Islet precursor cell (in vitro differentiated cells): ENCODE data around the gene BRD1.
"Not testable (repeated sequence)": the region's sequence is repeated elsewhere in the genome, so short reads cannot be mapped to it uniquely, and the experiment has no call there.

ENCODE experiments used
- DNase-seq: peaks from one replicate; pipeline ENCODE4 v3.0.0-alpha.2; 2018

Gene BRD1

GRCh38 chr22:49825944-49826602 lies 1.6 kb downstream of the BRD1 start:
- DNase-seq, result no peak

- no peak for DNase-seq
Observed at GRCh38 chr22:49825436-49825835, 2.2 kb downstream of the BRD1 start.

DNA sequence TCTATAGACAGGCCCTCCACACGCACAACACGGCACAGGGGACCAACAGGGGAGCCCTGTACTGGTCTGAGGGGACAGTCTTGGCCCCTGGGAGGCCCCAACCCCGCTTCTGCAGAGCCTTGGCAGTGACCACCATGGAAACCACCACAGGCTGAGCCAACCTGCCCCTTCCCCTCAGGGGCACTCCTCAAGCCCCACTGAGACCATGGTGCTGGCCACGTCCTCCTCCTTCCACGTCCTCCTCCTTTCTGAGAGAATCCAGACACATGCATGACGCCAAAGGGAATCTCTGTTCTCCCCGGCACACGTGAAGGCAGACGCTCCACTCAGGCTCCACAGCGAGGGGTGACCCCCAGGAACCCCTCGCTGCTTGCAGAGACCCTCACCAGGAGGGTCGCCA lies 2.7 kb downstream of the BRD1 start:
- DNase-seq, result no peak

- no peak for DNase-seq
Observed at GRCh38 chr22:49824185-49824925, 3.3 kb downstream of the BRD1 start.

DNA sequence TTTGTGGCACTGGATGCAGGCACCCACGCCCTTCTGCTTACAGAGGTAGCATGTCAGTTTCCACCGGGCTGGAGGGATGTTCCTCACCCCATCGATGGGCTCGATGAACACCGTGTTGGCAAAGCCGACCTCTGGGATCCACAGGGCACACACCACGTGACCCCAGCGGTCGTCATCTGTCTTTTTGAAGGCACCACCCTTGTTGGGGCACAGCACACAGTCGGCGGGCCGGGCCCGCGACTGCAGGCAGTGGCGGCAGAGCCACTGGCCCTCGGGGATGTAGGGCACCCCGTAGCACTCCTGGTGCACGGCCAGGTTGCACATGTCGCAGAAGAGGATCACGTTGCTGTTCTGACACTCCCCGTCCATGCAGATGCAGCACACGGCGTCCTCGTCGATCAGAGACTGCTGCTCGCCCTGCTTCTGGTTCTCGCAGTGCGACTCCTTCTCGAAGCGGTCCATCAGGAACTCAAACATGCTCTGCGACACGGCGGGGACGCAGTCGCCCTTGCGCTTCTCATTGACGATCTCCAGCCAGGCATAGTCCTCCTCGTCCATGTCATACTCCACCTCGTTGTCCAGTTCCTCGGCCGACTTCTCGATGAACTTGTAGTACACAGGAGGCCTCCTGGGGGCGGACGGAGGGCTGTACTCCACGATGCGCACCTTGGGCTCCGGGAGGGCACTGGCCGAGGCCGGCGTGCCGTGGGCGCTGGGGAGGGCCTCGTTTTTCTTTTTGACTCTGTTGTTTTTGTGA lies 4.2 kb downstream of the BRD1 start:
- no peak for DNase-seq

- not testable (repeated sequence) for DNase-seq
Observed at GRCh38 chr22:49821741-49822140, 5.9 kb downstream of the BRD1 start.

DNA sequence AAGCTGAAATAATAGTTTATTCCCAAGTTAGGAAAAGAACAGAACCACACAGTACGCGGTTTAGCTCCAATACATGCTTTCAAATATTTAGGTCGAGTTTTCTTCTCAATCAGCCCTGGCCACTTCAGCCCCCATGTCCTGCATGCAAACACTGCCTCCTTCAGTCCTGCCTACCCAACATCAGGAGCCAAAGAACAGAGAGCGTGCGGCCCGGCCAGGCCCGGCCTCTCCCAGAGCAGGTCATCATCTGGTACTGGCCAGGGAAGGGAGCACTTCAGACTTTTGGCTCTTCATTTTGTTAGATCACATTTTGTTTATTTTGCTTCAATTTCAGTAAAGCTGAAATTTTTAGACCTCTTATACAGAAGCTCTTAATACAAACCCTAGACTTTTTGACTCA lies 6.7 kb downstream of the BRD1 start:
- no peak for DNase-seq

- no peak for DNase-seq
Observed at GRCh38 chr22:49817359-49817758, 10.3 kb downstream of the BRD1 start.

DNA sequence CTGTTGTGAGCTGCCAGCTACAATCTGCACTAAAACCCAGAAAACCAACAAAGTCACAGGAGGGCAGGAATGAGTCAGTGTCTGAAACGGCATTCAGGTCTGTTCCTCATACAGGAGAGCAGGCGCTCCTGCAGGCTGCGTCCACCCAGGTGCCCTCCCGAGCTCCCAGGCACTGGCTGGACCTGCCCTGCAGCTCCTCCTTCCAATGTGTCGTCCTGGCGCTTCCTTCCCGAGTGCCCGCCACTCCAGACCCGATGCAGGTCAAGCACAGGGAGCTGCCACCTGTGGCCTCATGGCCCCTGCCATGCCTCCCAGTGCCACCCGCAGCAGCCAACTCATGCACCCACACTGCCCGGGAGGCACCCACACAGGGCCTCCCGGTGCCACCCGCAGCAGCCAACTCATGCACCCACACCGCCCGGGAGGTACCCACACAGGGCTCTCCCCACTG lies 12.0 kb downstream of the BRD1 start:
- DNase-seq, result no peak

- DNase-seq, result no peak
Observed at GRCh38 chr22:49814856-49815255, 12.8 kb downstream of the BRD1 start.

- DNase-seq, result no peak
Observed at GRCh38 chr22:49814164-49814686, 13.4 kb downstream of the BRD1 start.

GRCh38 chr22:49812838-49813237 lies 14.8 kb downstream of the BRD1 start:
- no peak for DNase-seq

- DNase-seq, result no peak
Observed at GRCh38 chr22:49811020-49811791, 16.5 kb downstream of the BRD1 start.

DNA sequence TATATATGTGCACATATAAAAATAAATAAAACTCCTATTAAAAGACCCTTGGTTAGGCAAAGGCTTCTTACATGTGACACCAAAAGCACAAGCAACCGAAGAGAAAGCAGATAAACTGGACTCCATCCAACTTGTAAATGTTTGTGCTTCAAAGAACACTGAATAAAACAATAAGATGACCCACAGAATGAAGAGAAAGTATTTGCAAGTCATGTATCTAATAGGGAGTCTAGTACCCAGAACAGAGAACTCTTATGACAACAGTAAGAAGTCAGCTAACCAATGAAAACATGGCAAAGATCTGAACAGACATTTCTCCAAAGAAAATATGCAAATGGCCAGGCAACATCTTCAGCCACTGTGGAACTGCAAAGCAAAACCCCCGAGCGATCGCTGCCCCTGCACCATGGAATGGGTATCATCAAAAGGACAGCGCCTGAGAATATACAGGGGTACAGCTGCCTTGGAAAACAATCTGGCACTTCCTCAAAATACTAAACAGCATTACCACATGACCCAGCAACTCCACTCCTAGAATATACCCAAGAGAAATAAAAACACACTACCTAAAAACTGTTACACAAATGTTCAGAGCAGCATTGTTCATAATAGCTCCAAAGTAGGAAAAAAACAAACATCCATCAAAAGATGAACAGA lies 17.2 kb downstream of the BRD1 start:
- no peak for DNase-seq

- DNase-seq, result no peak
Observed at GRCh38 chr22:49807780-49808708, 19.6 kb downstream of the BRD1 start.

GRCh38 chr22:49807129-49807528 lies 20.5 kb downstream of the BRD1 start:
- DNase-seq, result no peak

- DNase-seq, result no peak
Observed at GRCh38 chr22:49803737-49804375, 23.8 kb downstream of the BRD1 start.

- no peak for DNase-seq
Observed at GRCh38 chr22:49803134-49803533, 24.5 kb downstream of the BRD1 start.

GRCh38 chr22:49801391-49802060 lies 26.1 kb downstream of the BRD1 start:
- no peak for DNase-seq
